CD4-positive, alpha-beta T cell treated with Interleukin-17A for 1 hour (primary cell): ENCODE results near the gene ADRB2.
"Not testable (repeated sequence)": the region's sequence is repeated elsewhere in the genome, so short reads cannot be mapped to it uniquely, and the experiment has no call there.

ENCODE experiments used
- DNase-seq: peaks from one replicate; pipeline ENCODE4 v3.0.0-alpha.2; 2020

The ADRB2 gene

DNA sequence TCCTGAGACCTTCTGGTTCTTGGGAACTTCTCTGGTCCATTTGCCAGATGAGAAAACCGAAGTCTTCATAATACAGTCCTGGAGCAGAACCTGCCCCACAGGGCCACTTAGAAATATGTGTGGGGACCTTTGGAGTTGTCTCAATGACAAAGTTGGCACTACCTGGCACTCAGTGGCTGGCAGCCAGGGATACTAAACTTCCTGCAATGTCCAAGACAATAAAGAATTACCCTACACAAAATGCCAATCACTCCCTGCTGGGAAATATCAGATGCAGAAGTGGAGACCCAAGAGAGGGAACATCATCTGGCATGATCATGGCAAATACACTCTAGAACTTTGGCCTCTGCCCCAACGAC lies 29.6 kb downstream of the ADRB2 start:
- no peak for DNase-seq

DNA sequence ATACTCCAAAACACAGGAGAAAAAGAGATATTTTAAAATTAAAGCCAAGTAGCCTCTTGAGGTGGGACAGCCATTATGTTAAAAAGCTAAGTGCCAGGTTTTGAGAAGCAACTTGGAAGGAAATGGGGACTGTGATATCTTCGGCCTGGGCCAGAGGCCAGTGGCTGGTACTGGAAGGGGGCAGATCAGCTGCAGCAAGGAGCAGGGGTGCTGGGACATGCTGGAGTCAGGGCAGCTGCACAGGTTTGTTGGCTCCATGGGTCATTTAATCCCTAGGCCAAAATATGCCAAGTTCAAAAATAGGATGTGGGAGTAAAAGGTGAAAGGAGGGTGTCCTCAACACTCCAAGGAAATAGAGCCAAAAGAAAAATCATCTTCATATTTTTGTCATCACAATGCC lies 30.0 kb downstream of the ADRB2 start:
- no peak for DNase-seq

DNA sequence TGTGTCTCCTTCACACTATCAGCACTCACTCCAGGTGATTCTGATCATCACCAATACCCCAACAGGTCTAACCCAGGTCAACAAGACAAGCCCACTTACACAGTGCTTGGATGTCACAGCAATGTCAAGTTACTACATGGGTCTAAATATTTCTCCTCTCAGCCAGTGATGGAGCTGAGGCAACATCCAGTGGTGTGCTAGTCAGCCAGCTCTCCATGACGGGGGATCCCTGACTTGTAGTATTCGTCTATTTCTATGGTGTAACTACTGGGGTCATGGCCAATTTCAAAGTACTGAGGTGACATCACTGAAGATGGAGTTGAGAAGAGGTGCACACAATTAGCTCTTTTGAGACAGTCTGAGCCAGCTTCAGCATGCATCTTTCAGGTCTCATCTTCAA lies 31.1 kb downstream of the ADRB2 start:
- no peak for DNase-seq

DNA sequence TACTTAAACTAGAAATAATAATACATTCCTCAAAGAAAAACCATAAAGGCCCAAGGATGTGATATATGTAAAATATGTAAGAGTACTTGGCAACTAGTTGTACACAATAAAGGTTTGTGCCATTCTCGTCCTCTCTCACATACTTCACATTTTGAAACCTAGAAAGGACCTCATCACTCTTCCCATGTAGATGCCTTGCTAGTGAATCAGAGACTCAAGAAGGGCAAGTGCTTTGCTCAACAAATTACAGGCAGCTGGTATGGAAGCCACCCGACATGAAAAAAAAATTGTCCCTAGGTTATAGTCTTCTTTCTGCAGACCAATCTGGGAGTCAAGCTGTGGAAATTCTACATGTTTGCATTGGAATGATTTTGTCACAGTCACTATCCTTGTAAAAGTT lies 31.7 kb downstream of the ADRB2 start:
- no peak for DNase-seq

DNA sequence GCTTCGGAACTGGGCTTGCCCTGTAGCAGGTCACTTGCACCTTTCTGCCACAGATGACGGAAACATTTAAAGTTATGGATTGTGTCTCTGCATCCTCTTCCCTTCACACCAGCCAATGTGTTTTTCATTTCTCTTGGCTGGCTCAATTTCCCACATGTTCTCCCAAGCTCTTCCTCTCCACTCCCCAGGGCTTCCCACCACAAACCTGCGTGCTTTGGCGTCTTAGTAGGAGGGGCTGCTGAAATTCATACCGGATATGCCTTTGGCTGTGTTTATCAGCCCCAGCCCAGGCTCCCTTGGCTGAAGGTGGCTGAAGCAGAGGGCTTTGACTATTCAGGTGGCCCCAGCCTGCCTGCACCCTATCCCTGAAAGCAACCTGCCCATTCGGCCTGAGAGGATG lies 32.1 kb downstream of the ADRB2 start:
- no peak for DNase-seq

DNA sequence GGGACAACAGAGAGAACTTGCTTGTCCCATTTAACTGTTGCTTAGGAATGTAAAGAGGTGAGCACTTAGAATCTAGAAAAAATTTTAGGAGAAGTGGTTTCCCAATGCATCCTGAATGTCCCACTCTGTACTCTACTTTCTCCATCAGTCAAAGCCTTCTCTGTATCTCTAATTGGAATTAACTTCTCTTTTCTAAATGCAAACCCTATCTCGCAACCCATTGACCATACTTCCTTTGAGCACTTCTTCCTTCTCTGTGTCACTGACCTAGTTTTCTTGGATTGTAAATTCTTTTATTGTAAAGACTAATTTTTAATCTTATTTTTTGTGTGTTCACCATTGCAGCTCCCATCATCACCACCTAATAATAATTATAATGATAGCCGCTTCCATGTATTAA lies 33.3 kb downstream of the ADRB2 start:
- no peak for DNase-seq

DNA sequence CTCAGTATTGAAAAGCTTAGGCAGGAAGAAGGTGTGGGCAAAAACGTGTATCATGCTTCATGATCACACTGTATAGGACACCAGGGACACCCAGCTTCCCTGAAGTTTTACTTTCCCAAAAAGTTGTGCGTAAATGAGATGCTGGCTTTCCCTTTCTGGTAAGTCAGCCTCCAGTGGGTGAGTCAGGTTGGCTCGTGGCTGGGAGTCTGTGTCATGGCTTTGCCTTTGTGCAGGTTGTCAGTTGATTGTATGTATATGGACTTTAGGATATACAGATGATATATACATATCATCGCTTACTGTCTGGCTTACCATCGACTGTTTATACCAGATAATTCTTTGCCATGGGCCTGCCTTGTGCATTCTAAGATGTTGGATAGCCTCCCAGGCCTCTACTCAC lies 34.2 kb downstream of the ADRB2 start:
- DNase-seq = no peak

DNA sequence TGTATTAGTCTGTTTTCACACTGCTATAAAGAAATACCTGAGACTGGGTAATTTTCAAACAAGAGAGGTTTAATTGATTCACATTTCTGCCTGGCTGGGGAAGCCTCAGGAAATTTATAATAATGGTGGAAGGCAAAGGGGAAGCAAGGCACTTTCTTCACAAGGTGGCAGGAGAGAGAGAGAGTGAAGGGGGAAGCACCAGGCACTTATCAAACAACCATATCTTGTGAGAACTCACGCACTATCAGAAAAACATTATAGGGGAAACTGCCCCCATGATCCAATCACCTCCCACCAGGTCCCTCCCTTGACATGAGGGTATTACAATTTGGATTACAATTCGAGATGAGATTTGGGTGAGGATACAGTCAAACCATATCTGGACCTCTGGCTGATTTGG lies 34.7 kb downstream of the ADRB2 start:
- no peak for DNase-seq

DNA sequence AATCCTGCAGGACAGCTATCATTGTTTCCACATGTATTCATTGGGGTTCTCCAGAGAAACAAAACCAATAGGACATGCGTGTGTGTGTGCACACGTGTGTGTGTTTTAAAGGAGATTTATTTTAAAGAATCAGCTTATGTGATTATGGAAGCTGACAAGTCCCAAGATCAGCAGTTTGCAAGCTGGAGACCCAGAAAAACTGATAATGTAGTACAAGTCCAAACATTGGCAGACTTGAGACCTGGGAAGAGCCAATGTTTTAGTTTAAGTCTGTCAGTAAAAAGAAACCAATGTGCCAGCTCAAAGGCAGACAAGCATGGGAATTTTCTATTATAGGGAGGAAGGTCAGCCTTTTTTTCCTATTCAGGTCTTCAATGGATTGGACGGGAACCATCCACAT lies 35.3 kb downstream of the ADRB2 start:
- no peak for DNase-seq

DNA sequence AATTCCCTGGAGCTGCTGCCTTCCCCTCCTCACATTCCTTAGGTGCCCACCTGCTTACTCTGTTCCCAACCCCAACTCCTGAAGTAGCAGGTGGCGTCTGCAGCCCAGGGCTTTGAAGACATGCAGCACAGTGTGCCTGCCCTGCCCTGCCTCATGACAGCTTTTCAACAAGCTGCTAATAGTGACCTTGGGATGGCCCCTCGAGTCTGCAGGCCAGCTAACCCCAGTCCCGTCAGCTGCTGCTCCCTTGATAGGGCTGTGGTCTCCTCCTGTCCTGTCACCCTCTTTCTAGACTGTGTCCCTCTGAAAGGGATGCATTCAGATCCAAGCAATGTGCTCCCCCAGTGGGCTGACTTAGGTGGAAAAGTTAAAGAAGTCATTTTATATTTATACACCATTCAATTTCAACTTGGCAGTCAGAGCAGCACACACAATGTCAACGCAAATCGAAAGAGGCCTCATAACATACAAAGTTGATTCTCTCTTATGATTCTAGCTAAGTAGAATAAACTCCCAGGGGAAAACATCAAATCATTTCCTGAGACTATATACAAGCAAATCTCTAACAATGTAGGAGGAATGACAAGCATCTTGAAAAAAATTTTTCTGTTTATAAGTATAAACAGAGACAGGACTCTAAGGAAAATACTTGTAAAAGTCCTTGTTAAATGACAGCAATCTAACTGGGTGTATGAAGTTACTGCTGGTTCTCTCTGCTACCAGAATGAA lies 37.9 kb downstream of the ADRB2 start:
- DNase-seq = no peak

DNA sequence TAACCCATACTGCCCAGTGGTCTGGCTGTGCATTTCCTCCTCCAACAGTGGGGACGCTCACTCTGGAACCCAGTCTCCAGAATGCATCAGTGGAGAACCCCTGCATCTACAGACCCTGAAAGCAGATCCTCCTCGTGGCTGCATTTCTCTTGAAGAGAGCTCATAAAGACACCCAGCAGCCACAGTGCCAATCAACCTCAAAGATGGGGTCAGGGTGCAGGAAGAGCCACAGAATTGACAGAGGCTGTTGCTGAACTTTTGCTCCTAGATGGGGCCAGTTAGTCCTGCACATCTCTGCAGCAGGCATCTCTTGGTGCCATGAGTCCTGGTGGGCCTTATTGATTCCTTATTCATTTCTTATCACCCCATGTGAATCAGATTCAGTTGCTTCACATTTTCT lies 39.6 kb downstream of the ADRB2 start:
- no peak for DNase-seq

DNA sequence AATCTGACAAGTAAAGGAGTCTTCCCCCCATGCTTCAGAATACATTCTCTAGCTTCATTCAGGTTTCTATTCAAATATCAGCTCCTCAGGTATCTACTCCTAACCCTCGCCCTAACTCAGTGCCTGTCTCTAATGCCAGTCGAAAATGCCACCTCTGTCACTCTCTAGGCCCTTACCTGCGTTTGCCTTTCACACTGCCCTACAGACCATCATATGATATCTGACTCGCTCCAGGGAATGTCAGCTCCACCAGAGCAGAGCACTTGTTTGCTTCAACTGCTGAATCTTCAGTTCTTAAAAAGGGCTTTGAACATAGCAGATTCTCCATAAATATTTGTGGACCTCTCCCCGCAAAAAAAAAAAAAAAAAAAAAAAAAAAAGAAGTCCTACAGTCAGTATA lies 46.7 kb downstream of the ADRB2 start:
- no peak for DNase-seq

DNA sequence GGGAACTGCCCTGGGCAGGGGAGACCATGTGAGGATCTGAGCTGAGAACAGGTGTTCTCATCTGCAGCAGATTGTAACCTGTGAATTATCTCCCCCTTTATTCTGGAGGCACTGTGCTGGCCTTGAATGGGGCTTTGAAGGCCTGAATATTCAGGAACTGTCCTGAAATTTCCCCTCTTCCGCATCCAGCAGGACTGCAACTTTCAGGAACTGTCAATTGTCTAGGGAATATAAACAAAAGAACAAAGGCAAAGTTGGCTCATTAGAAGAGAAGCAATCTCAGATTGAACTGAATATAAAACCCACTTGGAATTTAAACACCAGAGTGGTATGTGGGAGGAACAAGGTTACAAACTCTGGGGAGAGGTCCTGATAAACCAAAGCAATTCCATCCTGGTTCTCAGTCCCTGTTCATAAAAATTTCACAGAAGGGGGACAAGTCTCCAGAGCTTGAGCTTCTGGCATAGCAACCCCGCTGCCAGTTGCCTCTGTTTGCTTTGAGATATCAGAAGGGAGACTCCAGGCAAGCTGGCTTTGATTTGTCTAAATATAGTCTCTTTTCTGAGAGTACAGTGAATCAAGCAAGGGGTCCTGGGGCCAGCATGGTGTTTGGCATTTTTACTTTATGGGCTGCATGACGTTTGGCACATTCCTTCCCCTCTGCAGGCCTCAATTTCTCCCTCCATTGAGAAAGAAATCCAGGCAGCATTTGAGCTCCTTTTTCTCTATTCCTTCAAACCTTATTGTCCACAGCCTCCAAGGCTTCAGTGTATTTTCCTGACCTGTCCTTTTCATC lies 47.5 kb downstream of the ADRB2 start:
- DNase-seq = no peak

DNA sequence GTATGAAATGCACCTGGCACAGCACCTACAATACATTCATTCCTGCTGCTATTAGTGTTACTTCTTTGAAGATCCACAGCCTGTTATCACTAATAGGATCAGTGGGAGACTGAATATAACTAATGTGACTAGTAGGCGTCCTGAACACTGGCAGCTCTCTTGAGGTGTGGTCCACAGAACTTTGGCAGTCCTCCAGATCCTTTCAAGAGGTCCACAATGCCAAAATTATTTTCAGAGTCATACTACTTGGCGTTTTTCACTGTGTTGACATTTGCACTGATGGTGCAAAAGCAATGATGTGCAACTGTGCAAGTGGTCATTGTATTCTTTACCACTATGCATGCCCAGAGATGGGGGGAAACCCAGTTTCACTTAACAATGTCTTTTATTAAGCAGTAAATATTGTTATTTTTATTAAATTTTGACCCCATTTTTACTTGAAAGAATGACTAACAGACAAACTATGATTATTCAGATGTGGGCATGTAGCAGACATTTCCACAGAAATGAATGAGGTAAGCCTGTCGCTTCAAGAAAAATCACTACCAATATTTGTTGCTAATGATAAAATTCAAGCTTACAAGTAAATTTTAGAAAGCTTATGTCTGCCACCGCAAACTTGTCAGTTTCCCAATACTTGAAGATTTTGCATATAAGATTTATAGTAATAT lies 48.9 kb downstream of the ADRB2 start:
- no peak for DNase-seq

DNA sequence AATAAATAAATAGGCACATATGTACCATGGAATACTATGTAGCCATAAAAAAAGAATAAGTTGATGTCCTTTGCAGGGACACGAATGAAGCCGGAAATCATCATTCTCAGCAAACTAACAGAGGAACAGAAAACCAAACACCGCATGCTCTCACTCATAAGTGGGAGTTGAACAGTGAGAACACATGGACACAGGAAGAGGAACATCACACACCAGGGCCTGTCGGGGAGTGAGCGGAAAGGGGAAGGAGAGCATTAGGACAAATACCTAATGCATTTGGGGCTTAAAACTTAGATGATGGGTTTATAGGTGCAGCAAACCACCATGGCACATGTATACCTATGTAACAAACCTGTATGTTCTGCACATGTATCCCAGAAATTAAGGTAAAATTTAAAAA lies 51.0 kb downstream of the ADRB2 start:
- DNase-seq = not testable (repeated sequence)
